DOHH2 (cell line): Measurements from ENCODE around the gene KRT82.

Experiments used
- H3F3A ChIP-seq: fragments of 200-600 bp; sonication (generic), shearing (Covaris generic); 2 replicates; pipeline ENCODE4 v1.6.0; 2016; ENCODE audit warnings: antibody characterized with exemption, mild to moderate bottlenecking; ENCODE audit not compliant: control insufficient read depth, insufficient read depth
- H3K27ac ChIP-seq: fragments of 200-600 bp; sonication (generic); 2 replicates; pipeline ENCODE4 v1.5.1; 2014; ENCODE audit warnings: low read depth, mild to moderate bottlenecking, low read length, moderate library complexity
- H3K27me3 ChIP-seq: fragments of 200-600 bp; sonication (generic); 2 replicates; pipeline ENCODE4 v1.6.1; 2014; ENCODE audit warnings: mild to moderate bottlenecking, low read length, mixed read lengths; ENCODE audit not compliant: control insufficient read depth
- H3K36me3 ChIP-seq: fragments of 200-600 bp; sonication (generic); 2 replicates; pipeline ENCODE4 v1.6.1; 2014; ENCODE audit warnings: mild to moderate bottlenecking, low read length, moderate library complexity, mixed read lengths; ENCODE audit not compliant: control insufficient read depth
- H3K4me1 ChIP-seq: fragments of 200-600 bp; sonication (generic); 2 replicates; pipeline ENCODE4 v1.6.1; 2014; ENCODE audit warnings: mild to moderate bottlenecking, low read length, mixed read lengths; ENCODE audit not compliant: control insufficient read depth
- H3K4me2 ChIP-seq: fragments of 200-600 bp; sonication (generic); 2 replicates; pipeline ENCODE4 v1.6.0; 2014; ENCODE audit warnings: mild to moderate bottlenecking, low read length, moderate library complexity
- H3K4me3 ChIP-seq: fragments of 200-600 bp; sonication (generic); 2 replicates; pipeline ENCODE4 v1.5.1; 2014; ENCODE audit warnings: mild to moderate bottlenecking, low read length, mixed read lengths
- H3K79me2 ChIP-seq: fragments of 200-600 bp; sonication (generic); 2 replicates; pipeline ENCODE4 v1.6.1; 2014; ENCODE audit warnings: mild to moderate bottlenecking, low read length, mixed read lengths; ENCODE audit not compliant: control insufficient read depth
- H3K9me2 ChIP-seq: fragments of 200-600 bp; sonication (generic); replicated peaks from 2 replicates; pipeline ENCODE4 v1.6.1; 2014; ENCODE audit warnings: mild to moderate bottlenecking, low read length, mixed read lengths; ENCODE audit not compliant: control insufficient read depth
- H3K9me3 ChIP-seq: fragments of 200-600 bp; sonication (generic); 2 replicates; pipeline ENCODE4 v1.6.1; 2014; ENCODE audit warnings: antibody characterized with exemption, low read length, mixed read lengths; ENCODE audit not compliant: control insufficient read depth, insufficient read depth
- H4K20me1 ChIP-seq: fragments of 200-600 bp; sonication (generic); 2 replicates; pipeline ENCODE4 v1.6.0; 2014; ENCODE audit warnings: low read depth, mild to moderate bottlenecking, antibody characterized with exemption, low read length, moderate library complexity; ENCODE audit not compliant: control insufficient read depth, insufficient read depth
- EZH2phosphoT487 ChIP-seq: fragments of 200-600 bp; sonication (generic); IDR thresholded peaks from 2 replicates; pipeline ENCODE4 v1.6.1; 2017; ENCODE audit warnings: borderline replicate concordance, mild to moderate bottlenecking, antibody characterized with exemption, low read length, moderate library complexity, mixed read lengths
- TF ChIP-seq, protein P1 (sequence below): fragments of 200-600 bp; sonication (generic); IDR thresholded peaks from one replicate; pipeline ENCODE4 v1.5.1; 2014; ENCODE audit warnings: antibody characterized with exemption, mild to moderate bottlenecking, low read depth, low read length; ENCODE audit not compliant: poor library complexity, severe bottlenecking

KRT82 gene

DNA sequence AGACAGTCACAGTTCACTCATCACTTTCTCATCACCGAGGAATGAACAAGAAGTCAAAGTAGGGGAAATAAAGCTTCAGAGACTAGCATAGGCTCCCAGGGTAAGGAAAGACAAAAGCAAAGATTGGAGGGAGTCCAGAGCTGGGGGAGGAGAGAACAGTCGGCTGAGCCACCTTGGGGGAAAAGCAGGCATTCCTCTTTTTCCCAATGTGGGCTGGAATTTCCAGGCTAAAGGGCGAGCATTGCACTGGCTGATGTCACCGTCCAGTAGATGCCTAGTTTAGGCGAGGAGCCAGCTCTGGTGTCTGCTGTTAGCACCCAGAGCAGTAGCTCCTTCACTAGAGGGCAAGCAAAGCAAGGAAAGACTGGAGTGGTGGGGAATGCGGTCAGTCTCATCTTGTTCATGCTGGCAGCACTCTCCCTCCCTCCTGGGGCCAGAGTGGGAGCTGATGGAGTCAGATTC, 36.5 kb upstream of the KRT82 start:
- no peaks in the 10 kb centered on the region for H3K79me2 ChIP-seq
- H3K27me3 ChIP-seq: peaks cover 6% of the 10 kb centered on the region; the same call in 1 of the 2 replicates
- H3K9me2 ChIP-seq: no peaks in the 10 kb centered on the region
- H3K36me3 ChIP-seq: no peaks in the 10 kb centered on the region
- no peaks in the 10 kb centered on the region for H3F3A ChIP-seq
- no peak overlapping the region for H3K4me2 ChIP-seq
- H3K4me3 ChIP-seq: no peak overlapping the region
- H3K27ac ChIP-seq: no peak overlapping the region
- no peaks in the 10 kb centered on the region for H3K4me1 ChIP-seq
- no peaks in the 10 kb centered on the region for H4K20me1 ChIP-seq
- TF ChIP-seq EZH2phosphoT487: no peak
- TF ChIP-seq, protein P1, sequence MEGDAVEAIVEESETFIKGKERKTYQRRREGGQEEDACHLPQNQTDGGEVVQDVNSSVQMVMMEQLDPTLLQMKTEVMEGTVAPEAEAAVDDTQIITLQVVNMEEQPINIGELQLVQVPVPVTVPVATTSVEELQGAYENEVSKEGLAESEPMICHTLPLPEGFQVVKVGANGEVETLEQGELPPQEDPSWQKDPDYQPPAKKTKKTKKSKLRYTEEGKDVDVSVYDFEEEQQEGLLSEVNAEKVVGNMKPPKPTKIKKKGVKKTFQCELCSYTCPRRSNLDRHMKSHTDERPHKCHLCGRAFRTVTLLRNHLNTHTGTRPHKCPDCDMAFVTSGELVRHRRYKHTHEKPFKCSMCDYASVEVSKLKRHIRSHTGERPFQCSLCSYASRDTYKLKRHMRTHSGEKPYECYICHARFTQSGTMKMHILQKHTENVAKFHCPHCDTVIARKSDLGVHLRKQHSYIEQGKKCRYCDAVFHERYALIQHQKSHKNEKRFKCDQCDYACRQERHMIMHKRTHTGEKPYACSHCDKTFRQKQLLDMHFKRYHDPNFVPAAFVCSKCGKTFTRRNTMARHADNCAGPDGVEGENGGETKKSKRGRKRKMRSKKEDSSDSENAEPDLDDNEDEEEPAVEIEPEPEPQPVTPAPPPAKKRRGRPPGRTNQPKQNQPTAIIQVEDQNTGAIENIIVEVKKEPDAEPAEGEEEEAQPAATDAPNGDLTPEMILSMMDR: no peak
- no peaks in the 10 kb centered on the region for H3K9me3 ChIP-seq

GRCh38 chr12:52441320-52441911, 35.3 kb upstream of the KRT82 start:
- no peaks in the 10 kb centered on the region for H3K9me2 ChIP-seq
- no peaks in the 10 kb centered on the region for H3K79me2 ChIP-seq
- no peaks in the 10 kb centered on the region for H3K4me1 ChIP-seq
- H3K27me3 ChIP-seq: peaks cover 6% of the 10 kb centered on the region; the same call in 1 of the 2 replicates
- no peaks in the 10 kb centered on the region for H3F3A ChIP-seq
- H3K9me3 ChIP-seq: no peaks in the 10 kb centered on the region
- H3K27ac ChIP-seq: no peak overlapping the region
- TF ChIP-seq EZH2phosphoT487: no peak
- TF ChIP-seq, protein P1: no peak
- no peaks in the 10 kb centered on the region for H4K20me1 ChIP-seq
- no peak overlapping the region for H3K4me2 ChIP-seq
- H3K36me3 ChIP-seq: no peaks in the 10 kb centered on the region
- H3K4me3 ChIP-seq: no peak overlapping the region

- H4K20me1 ChIP-seq: no peaks in the 10 kb centered on the region
- H3K4me2 ChIP-seq: no peak overlapping the region
- H3K9me2 ChIP-seq: no peaks in the 10 kb centered on the region
- H3K27ac ChIP-seq: no peak overlapping the region
- H3K9me3 ChIP-seq: no peaks in the 10 kb centered on the region
- no peaks in the 10 kb centered on the region for H3K4me1 ChIP-seq
- no peaks in the 10 kb centered on the region for H3K79me2 ChIP-seq
- H3K36me3 ChIP-seq: no peaks in the 10 kb centered on the region
- no peak for TF ChIP-seq EZH2phosphoT487
- TF ChIP-seq, protein P1: no peak
- H3K4me3 ChIP-seq: no peak overlapping the region
- H3F3A ChIP-seq: no peaks in the 10 kb centered on the region
- H3K27me3 ChIP-seq: peaks cover 6% of the 10 kb centered on the region; the same call in 1 of the 2 replicates
Measured at GRCh38 chr12:52440821-52441319, 34.7 kb upstream of the KRT82 start.
